SK-N-SH (cell line): ENCODE measurements around the gene USPL1. TPM values are rescaled to one million over a fixed set of nuclear protein-coding genes. Genes with fewer than 3 reads are reported as not detected.

Experiments used
- CTCF ChIA-PET: fragments of 300-600, 350-600 bp; formaldehyde crosslinking; extraction: SDS; loops from one replicate; lab custom pipeline; 2021; lab: Yijun Ruan, JAX
- POLR2A ChIA-PET: fragments of 350-600 bp; sonication (Branson Sonifier 250); formaldehyde crosslinking; extraction: SDS; loops from one replicate; lab custom pipeline; 2020; ENCODE audit warnings: antibody characterized with exemption, inconsistent platforms; lab: Yijun Ruan, JAX
- DNase-seq: peaks from one replicate; pipeline ENCODE4 v3.0.0; 2012
- H2AFZ ChIP-seq: fragments of 200-600 bp; sonication (generic); 2 replicates; pipeline ENCODE4 v1.8.1; 2016; ENCODE audit warnings: antibody characterized with exemption, mild to moderate bottlenecking, low read depth
- H3F3A ChIP-seq: fragments of 200-600 bp; sonication (generic); replicated peaks from 2 replicates; pipeline ENCODE3; 2016; ENCODE audit warnings: antibody characterized with exemption, mild to moderate bottlenecking; ENCODE audit not compliant: insufficient read depth
- H3K27ac ChIP-seq, 2 experiments: fragments of 200-500 bp in 1 of 2; fragments of 200-600 bp in 1 of 2; sonication (Bioruptor generic) in 1 of 2; sonication (generic), shearing (Covaris generic) in 1 of 2; 2 replicates each; pipeline versions ENCODE4 v1.5.1 to v1.6.1; 2014 to 2016; ENCODE audit warnings: low read depth in 2 of 2, inconsistent platforms in 1 of 2, low read length in 1 of 2, mild to moderate bottlenecking in 1 of 2, mixed read lengths in 1 of 2
- H3K27me3 ChIP-seq: fragments of 200-600 bp; sonication (generic), shearing (Covaris generic); 2 replicates; pipeline ENCODE4 v1.6.1; 2016; ENCODE audit warnings: mixed run types; ENCODE audit not compliant: insufficient read depth
- H3K36me3 ChIP-seq, 2 experiments: fragments of 200-500 bp in 1 of 2; fragments of 200-600 bp in 1 of 2; sonication (Bioruptor generic) in 1 of 2; sonication (generic) in 1 of 2; replicated peaks in 1 of 2; 2 replicates each; pipeline versions ENCODE3 to v1.5.1; 2014 to 2016; ENCODE audit warnings: low read length in 1 of 2, mild to moderate bottlenecking in 1 of 2; ENCODE audit not compliant: insufficient read depth in 2 of 2, control insufficient read depth in 1 of 2
- H3K4me1 ChIP-seq, 2 experiments: fragments of 200-500 bp in 1 of 2; fragments of 200-600 bp in 1 of 2; sonication (Bioruptor generic) in 1 of 2; sonication (generic), shearing (Covaris generic) in 1 of 2; 2 replicates each; pipeline versions ENCODE4 v1.5.1 to v1.6.1; 2014 to 2016; ENCODE audit warnings: low read depth in 1 of 2, low read length in 1 of 2, mixed run types in 1 of 2; ENCODE audit not compliant: insufficient read depth in 2 of 2, control insufficient read depth in 1 of 2
- H3K4me2 ChIP-seq: fragments of 200-600 bp; sonication (generic), shearing (Covaris generic); 2 replicates; pipeline ENCODE4 v1.6.1; 2017; ENCODE audit warnings: mixed run types
- H3K4me3 ChIP-seq, 2 experiments: fragments of 200-500 bp in 1 of 2; fragments of 200-600 bp in 1 of 2; sonication (Bioruptor generic) in 1 of 2; sonication (generic), shearing (Covaris generic) in 1 of 2; 2 replicates each; pipeline versions ENCODE4 v1.5.1 to v1.8.1; 2014 to 2016; ENCODE audit warnings: low read depth in 2 of 2, inconsistent platforms in 1 of 2, low read length in 1 of 2, mild to moderate bottlenecking in 1 of 2, mixed read lengths in 1 of 2, moderate library complexity in 1 of 2
- H3K79me2 ChIP-seq: fragments of 200-600 bp; sonication (generic); 2 replicates; pipeline ENCODE4 v1.8.1; 2017; ENCODE audit warnings: mild to moderate bottlenecking; ENCODE audit not compliant: insufficient read depth
- H3K9ac ChIP-seq: fragments of 200-600 bp; sonication (generic); 2 replicates; pipeline ENCODE4 v1.6.1; 2017; ENCODE audit warnings: mixed run types
- H3K9me2 ChIP-seq: fragments of 200-600 bp; sonication (generic); 2 replicates; pipeline ENCODE4 v1.6.1; 2017; ENCODE audit warnings: mixed run types
- H3K9me3 ChIP-seq: fragments of 200-600 bp; sonication (generic); 2 replicates; pipeline ENCODE4 v1.6.1; 2017; ENCODE audit warnings: mixed run types, mild to moderate bottlenecking, moderate library complexity
- H4K20me1 ChIP-seq: fragments of 200-600 bp; sonication (generic); 2 replicates; pipeline ENCODE4 v1.6.1; 2017; ENCODE audit warnings: mild to moderate bottlenecking, mixed run types; ENCODE audit not compliant: insufficient read depth
- EP300 ChIP-seq, 2 experiments: IDR thresholded peaks; 2 replicates each; pipeline versions ENCODE4 v1.4.0 to v1.6.1; 2012; ENCODE audit warnings: borderline replicate concordance in 1 of 2, low read depth in 1 of 2, low read length in 1 of 2
- FOXJ3 ChIP-seq: sonication (generic); formaldehyde crosslinking; IDR thresholded peaks from 2 replicates; pipeline ENCODE4 v1.5.1; 2020; ENCODE audit warnings: mild to moderate bottlenecking, missing genetic modification reagents
- GATA2 ChIP-seq: sonication (generic); formaldehyde crosslinking; IDR thresholded peaks from 2 replicates; pipeline ENCODE4 v1.5.0; 2020; ENCODE audit warnings: mild to moderate bottlenecking, missing genetic modification reagents
- MEF2A ChIP-seq: IDR thresholded peaks from 2 replicates; pipeline ENCODE4 v1.4.0; 2012; ENCODE audit warnings: low read depth, borderline replicate concordance
- NFIC ChIP-seq: IDR thresholded peaks from 2 replicates; pipeline ENCODE4 v1.4.0; 2012; ENCODE audit warnings: borderline replicate concordance
- REST ChIP-seq: IDR thresholded peaks from 2 replicates; pipeline ENCODE4 v1.6.1; 2012; ENCODE audit warnings: mild to moderate bottlenecking, low read depth, low read length, moderate library complexity
- TAF1 ChIP-seq: IDR thresholded peaks from 2 replicates; pipeline ENCODE4 v1.6.1; 2012; ENCODE audit warnings: low read depth, mild to moderate bottlenecking, low read length, moderate library complexity, borderline replicate concordance
- TCF12 ChIP-seq: IDR thresholded peaks from 2 replicates; pipeline ENCODE4 v1.4.0; 2012
- YY1 ChIP-seq: IDR thresholded peaks from 2 replicates; pipeline ENCODE4 v1.4.0; 2012; ENCODE audit warnings: low read depth, mild to moderate bottlenecking
- ZBTB33 ChIP-seq: IDR thresholded peaks from 2 replicates; pipeline ENCODE4 v1.4.0; 2012; ENCODE audit warnings: low read depth, borderline replicate concordance
- WGBS: methylation state at CpG from one replicate; pipeline ENCODE4 v1.1.6; 2017; ENCODE audit warnings: low lambda C conversion rate; 5-methylcytosine and 5-hydroxymethylcytosine counted together
- polyA plus RNA-seq, 3 experiments: library from polyadenylated mRNA; depleted of rRNA; stranded (reverse); fragments of >200 nt; gene quantifications; 2 replicates each; pipeline ENCODE4 v1.2.3, GENCODE V29; 2012
- TF ChIP-seq, protein P1 (sequence below): fragments of 200-600 bp; sonication (generic); IDR thresholded peaks from 2 replicates; pipeline ENCODE4 v1.6.1; 2017; ENCODE audit warnings: antibody characterized with exemption, mild to moderate bottlenecking, moderate library complexity
- TF ChIP-seq, protein P2 (sequence below): IDR thresholded peaks from 2 replicates; pipeline ENCODE4 v1.4.0; 2012; ENCODE audit warnings: low read depth, borderline replicate concordance

Gene USPL1
- polyA plus RNA-seq, 1 of the 3 experiments (the other 2 are of a cell fraction): 6.4 TPM

- H2AFZ ChIP-seq: no peak overlapping the region
- H3F3A ChIP-seq: peaks cover 7% of the 10 kb centered on the region
- H3K9me2 ChIP-seq: no peaks in the 10 kb centered on the region
- no peak overlapping the region for H3K9ac ChIP-seq
- no peak for DNase-seq
- WGBS: 90% methylated on average over 8 of the region's 8 CpGs
- no peak for TF ChIP-seq TCF12
- no peak for TF ChIP-seq FOXJ3 (CRISPR knock-in tag)
- TF ChIP-seq REST: no peak
- TF ChIP-seq MEF2A: no peak
- TF ChIP-seq GATA2: no peak
- TF ChIP-seq ZBTB33: no peak
- TF ChIP-seq, protein P1, sequence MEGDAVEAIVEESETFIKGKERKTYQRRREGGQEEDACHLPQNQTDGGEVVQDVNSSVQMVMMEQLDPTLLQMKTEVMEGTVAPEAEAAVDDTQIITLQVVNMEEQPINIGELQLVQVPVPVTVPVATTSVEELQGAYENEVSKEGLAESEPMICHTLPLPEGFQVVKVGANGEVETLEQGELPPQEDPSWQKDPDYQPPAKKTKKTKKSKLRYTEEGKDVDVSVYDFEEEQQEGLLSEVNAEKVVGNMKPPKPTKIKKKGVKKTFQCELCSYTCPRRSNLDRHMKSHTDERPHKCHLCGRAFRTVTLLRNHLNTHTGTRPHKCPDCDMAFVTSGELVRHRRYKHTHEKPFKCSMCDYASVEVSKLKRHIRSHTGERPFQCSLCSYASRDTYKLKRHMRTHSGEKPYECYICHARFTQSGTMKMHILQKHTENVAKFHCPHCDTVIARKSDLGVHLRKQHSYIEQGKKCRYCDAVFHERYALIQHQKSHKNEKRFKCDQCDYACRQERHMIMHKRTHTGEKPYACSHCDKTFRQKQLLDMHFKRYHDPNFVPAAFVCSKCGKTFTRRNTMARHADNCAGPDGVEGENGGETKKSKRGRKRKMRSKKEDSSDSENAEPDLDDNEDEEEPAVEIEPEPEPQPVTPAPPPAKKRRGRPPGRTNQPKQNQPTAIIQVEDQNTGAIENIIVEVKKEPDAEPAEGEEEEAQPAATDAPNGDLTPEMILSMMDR: no peak
- no peak for TF ChIP-seq TAF1
- TF ChIP-seq NFIC: no peak
- no peak for TF ChIP-seq YY1
- TF ChIP-seq EP300 (IDR thresholded peaks at IDR 0.05; ENCODE audit: borderline replicate concordance in 1 of 2, low read depth in 1 of 2, low read length in 1 of 2): no peak
- TF ChIP-seq, protein P2, sequence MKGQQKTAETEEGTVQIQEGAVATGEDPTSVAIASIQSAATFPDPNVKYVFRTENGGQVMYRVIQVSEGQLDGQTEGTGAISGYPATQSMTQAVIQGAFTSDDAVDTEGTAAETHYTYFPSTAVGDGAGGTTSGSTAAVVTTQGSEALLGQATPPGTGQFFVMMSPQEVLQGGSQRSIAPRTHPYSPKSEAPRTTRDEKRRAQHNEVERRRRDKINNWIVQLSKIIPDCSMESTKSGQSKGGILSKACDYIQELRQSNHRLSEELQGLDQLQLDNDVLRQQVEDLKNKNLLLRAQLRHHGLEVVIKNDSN: no peak
- H3K9me3 ChIP-seq: no peaks in the 10 kb centered on the region
- H3K4me3 ChIP-seq: no peak overlapping the region
- H3K27ac ChIP-seq: no peak overlapping the region
- H3K79me2 ChIP-seq: no peaks in the 10 kb centered on the region
- H4K20me1 ChIP-seq: no peaks in the 10 kb centered on the region
- H3K36me3 ChIP-seq: no peaks in the 10 kb centered on the region
- H3K4me2 ChIP-seq: no peak overlapping the region
- no peaks in the 10 kb centered on the region for H3K4me1 ChIP-seq
- no peaks in the 10 kb centered on the region for H3K27me3 ChIP-seq
- CTCF ChIA-PET: no interaction called here
- POLR2A ChIA-PET: no interaction called here
Measured at GRCh38 chr13:30666113-30666512, 48.4 kb downstream of the USPL1 start.
